HEK293 (cell line): ENCODE results near the gene CDK11A.

ENCODE experiments used
- EGR2 ChIP-seq: fragments of 450-650 bp; formaldehyde crosslinking; IDR thresholded peaks from 2 replicates; pipeline ENCODE4 v1.5.1; 2016; ENCODE audit warnings: low read depth, missing biosample characterization, missing genetic modification characterization
- KLF1 ChIP-seq: fragments of 450-650 bp; formaldehyde crosslinking; IDR thresholded peaks from 2 replicates; pipeline ENCODE4 v1.5.1; 2016; ENCODE audit warnings: missing biosample characterization, missing genetic modification characterization
- KLF8 ChIP-seq: fragments of 450-650 bp; formaldehyde crosslinking; IDR thresholded peaks from 2 replicates; pipeline ENCODE4 v1.5.1; 2016; ENCODE audit warnings: missing biosample characterization, missing genetic modification characterization
- KLF9 ChIP-seq: fragments of 450-650 bp; formaldehyde crosslinking; IDR thresholded peaks from 2 replicates; pipeline ENCODE4 v1.5.1; 2016; ENCODE audit warnings: missing biosample characterization, missing genetic modification characterization, low read depth
- OSR2 ChIP-seq: fragments of 450-650 bp; formaldehyde crosslinking; IDR thresholded peaks from 2 replicates; pipeline ENCODE4 v1.5.1; 2016; ENCODE audit warnings: missing biosample characterization, missing genetic modification characterization
- ZBTB20 ChIP-seq: fragments of 450-650 bp; formaldehyde crosslinking; IDR thresholded peaks from 2 replicates; pipeline ENCODE4 v1.5.1; 2016; ENCODE audit warnings: missing biosample characterization, missing genetic modification characterization
- ZBTB21 ChIP-seq: fragments of 450-650 bp; formaldehyde crosslinking; IDR thresholded peaks from 2 replicates; pipeline ENCODE4 v1.5.1; 2017; ENCODE audit warnings: missing biosample characterization, missing genetic modification characterization
- ZBTB8A ChIP-seq: fragments of 450-650 bp; formaldehyde crosslinking; IDR thresholded peaks from 2 replicates; pipeline ENCODE4 v1.5.1; 2016; ENCODE audit warnings: missing biosample characterization, missing genetic modification characterization
- ZEB2 ChIP-seq: fragments of 450-650 bp; formaldehyde crosslinking; IDR thresholded peaks from 2 replicates; pipeline ENCODE4 v1.5.1; 2016; ENCODE audit warnings: missing biosample characterization, missing genetic modification characterization
- ZFHX2 ChIP-seq: fragments of 450-650 bp; formaldehyde crosslinking; conservative IDR thresholded peaks from 2 replicates; pipeline ENCODE4 v1.5.1; 2016; ENCODE audit warnings: missing biosample characterization, missing genetic modification characterization
- ZNF146 ChIP-seq: fragments of 450-650 bp; formaldehyde crosslinking; IDR thresholded peaks from 2 replicates; pipeline ENCODE4 v1.5.1; 2016; ENCODE audit warnings: missing biosample characterization, missing genetic modification characterization
- ZNF24 ChIP-seq: fragments of 450-650 bp; formaldehyde crosslinking; IDR thresholded peaks from 2 replicates; pipeline ENCODE4 v1.5.1; 2016; ENCODE audit warnings: missing biosample characterization, missing genetic modification characterization
- ZNF335 ChIP-seq: fragments of 450-650 bp; formaldehyde crosslinking; conservative IDR thresholded peaks from 2 replicates; pipeline ENCODE4 v1.5.1; 2016; ENCODE audit warnings: missing biosample characterization, missing genetic modification characterization
- ZNF341 ChIP-seq: fragments of 450-650 bp; formaldehyde crosslinking; IDR thresholded peaks from 2 replicates; pipeline ENCODE4; 2016; ENCODE audit warnings: low read depth, missing biosample characterization, missing genetic modification characterization
- ZNF391 ChIP-seq: fragments of 450-650 bp; formaldehyde crosslinking; IDR thresholded peaks from 2 replicates; pipeline ENCODE4 v1.5.1; 2016; ENCODE audit warnings: low read depth, missing biosample characterization, missing genetic modification characterization, borderline replicate concordance
- ZNF394 ChIP-seq: fragments of 450-650 bp; formaldehyde crosslinking; IDR thresholded peaks from 2 replicates; pipeline ENCODE4 v1.5.1; 2016; ENCODE audit warnings: missing biosample characterization, missing genetic modification characterization, mild to moderate bottlenecking, moderate library complexity, borderline replicate concordance
- ZNF660 ChIP-seq: fragments of 450-650 bp; IDR thresholded peaks from 2 replicates; pipeline ENCODE4 v1.5.1; 2018; ENCODE audit warnings: missing biosample characterization, mild to moderate bottlenecking, missing genetic modification characterization
- ZNF843 ChIP-seq: fragments of 450-650 bp; formaldehyde crosslinking; IDR thresholded peaks from 2 replicates; pipeline ENCODE4 v1.5.1; 2016; ENCODE audit warnings: missing biosample characterization, missing genetic modification characterization
- TF ChIP-seq, protein P1 (sequence below): fragments of 450-650 bp; formaldehyde crosslinking; conservative IDR thresholded peaks from 2 replicates; pipeline ENCODE4 v1.5.1; 2016; ENCODE audit warnings: low read depth, missing biosample characterization, missing genetic modification characterization
- TF ChIP-seq, protein P2 (sequence below): fragments of 450-650 bp; formaldehyde crosslinking; IDR thresholded peaks from 2 replicates; pipeline ENCODE4 v1.5.1; 2016; ENCODE audit warnings: missing biosample characterization, missing genetic modification characterization
- TF ChIP-seq, protein P3 (sequence below): fragments of 450-650 bp; formaldehyde crosslinking; optimal IDR thresholded peaks from 2 replicates; pipeline ENCODE3; 2016; ENCODE audit warnings: missing biosample characterization, mild to moderate bottlenecking, missing genetic modification characterization
- TF ChIP-seq, protein P4 (sequence below): fragments of 450-650 bp; formaldehyde crosslinking; IDR thresholded peaks from 2 replicates; pipeline ENCODE4 v1.5.1; 2016; ENCODE audit warnings: missing biosample characterization, missing genetic modification characterization
- TF ChIP-seq, protein P5 (sequence below): fragments of 450-650 bp; formaldehyde crosslinking; IDR thresholded peaks from 2 replicates; pipeline ENCODE4 v1.5.1; 2017; ENCODE audit warnings: missing biosample characterization, mild to moderate bottlenecking, missing genetic modification characterization, moderate library complexity

CDK11A gene

DNA sequence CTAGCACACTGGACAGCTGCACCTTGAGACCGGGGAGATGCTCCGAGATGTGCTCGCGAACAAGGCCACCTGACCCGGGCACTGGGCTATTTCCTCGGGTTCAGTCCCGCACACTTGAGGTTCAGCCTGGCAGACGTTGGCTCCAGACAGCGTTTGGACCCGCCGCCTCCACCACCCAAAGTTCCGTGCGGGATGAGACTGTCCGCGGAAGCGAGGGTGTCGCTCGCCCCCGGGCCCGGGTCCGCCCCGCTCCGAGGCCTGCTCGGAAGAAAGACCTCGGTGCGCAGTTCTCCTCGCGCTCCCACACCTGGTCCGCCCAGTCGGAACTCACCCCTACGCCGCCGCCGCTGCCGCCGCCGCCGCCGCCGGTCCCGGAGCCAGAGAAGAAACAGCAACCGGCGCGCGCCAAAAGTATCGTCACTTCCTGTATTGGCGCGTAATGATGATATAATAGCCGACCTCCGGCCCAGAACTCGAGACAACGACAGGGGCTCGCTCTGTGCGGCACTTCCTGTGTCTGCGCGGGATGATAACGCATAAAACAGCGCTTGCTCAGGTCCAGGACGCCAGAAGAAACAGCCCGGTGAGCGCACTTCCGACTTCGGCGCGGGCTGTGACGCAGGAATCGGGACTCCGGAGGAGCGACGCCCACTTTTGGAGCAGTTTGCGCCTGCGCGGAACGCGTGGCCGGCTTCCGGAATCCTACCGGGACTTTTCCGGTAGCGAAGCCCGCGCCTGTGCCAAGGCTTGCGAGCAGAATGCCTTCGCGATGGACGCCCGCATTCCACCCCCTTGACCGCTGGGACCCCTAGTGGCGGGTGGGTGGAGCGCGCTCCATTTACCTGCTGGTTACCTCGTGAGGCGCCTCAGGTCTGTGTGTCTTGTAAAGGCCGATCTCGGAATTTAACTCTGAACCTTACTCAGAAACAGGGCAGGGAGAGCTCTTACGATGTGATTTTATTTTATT lies 65.3 kb downstream of the CDK11A start, which contains the start of gene CDK11B (continued):
- TF ChIP-seq, protein P1, sequence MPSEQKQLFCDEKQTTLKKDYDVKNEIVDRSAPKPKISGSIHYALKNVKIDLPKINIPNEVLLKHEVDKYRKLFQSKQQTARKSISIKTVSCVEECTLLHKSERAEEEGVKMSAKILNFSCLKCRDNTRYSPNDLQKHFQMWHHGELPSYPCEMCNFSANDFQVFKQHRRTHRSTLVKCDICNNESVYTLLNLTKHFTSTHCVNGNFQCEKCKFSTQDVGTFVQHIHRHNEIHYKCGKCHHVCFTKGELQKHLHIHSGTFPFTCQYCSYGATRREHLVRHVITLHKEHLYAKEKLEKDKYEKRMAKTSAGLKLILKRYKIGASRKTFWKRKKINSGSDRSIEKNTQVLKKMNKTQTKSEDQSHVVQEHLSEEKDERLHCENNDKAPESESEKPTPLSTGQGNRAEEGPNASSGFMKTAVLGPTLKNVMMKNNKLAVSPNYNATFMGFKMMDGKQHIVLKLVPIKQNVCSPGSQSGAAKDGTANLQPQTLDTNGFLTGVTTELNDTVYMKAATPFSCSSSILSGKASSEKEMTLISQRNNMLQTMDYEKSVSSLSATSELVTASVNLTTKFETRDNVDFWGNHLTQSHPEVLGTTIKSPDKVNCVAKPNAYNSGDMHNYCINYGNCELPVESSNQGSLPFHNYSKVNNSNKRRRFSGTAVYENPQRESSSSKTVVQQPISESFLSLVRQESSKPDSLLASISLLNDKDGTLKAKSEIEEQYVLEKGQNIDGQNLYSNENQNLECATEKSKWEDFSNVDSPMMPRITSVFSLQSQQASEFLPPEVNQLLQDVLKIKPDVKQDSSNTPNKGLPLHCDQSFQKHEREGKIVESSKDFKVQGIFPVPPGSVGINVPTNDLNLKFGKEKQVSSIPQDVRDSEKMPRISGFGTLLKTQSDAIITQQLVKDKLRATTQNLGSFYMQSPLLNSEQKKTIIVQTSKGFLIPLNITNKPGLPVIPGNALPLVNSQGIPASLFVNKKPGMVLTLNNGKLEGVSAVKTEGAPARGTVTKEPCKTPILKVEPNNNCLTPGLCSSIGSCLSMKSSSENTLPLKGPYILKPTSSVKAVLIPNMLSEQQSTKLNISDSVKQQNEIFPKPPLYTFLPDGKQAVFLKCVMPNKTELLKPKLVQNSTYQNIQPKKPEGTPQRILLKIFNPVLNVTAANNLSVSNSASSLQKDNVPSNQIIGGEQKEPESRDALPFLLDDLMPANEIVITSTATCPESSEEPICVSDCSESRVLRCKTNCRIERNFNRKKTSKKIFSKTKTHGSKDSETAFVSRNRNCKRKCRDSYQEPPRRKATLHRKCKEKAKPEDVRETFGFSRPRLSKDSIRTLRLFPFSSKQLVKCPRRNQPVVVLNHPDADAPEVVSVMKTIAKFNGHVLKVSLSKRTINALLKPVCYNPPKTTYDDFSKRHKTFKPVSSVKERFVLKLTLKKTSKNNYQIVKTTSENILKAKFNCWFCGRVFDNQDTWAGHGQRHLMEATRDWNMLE (tag by site-specific recombination) = peak; percentile 74
- TF ChIP-seq KLF9 (tag by site-specific recombination) = peak; percentile 84
- peak; percentile 88 for TF ChIP-seq KLF8 (tag by site-specific recombination)
- TF ChIP-seq ZNF146 (tag by site-specific recombination) = peak; percentile 19; the same call in 1 of the 2 replicates
- peak; percentile 87 for TF ChIP-seq ZNF335
- TF ChIP-seq ZBTB8A (tag by site-specific recombination) = peak; percentile 88
- TF ChIP-seq, protein P2, sequence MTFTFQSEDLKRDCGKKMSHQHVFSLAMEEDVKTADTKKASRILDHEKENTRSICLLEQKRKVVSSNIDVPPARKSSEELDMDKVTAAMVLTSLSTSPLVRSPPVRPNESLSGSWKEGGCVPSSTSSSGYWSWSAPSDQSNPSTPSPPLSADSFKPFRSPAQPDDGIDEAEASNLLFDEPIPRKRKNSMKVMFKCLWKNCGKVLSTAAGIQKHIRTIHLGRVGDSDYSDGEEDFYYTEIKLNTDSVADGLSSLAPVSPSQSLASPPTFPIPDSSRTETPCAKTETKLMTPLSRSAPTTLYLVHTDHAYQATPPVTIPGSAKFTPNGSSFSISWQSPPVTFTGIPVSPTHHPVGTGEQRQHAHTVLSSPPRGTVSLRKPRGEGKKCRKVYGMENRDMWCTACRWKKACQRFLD (tag by site-specific recombination) = peak; percentile 78
- TF ChIP-seq, protein P3, sequence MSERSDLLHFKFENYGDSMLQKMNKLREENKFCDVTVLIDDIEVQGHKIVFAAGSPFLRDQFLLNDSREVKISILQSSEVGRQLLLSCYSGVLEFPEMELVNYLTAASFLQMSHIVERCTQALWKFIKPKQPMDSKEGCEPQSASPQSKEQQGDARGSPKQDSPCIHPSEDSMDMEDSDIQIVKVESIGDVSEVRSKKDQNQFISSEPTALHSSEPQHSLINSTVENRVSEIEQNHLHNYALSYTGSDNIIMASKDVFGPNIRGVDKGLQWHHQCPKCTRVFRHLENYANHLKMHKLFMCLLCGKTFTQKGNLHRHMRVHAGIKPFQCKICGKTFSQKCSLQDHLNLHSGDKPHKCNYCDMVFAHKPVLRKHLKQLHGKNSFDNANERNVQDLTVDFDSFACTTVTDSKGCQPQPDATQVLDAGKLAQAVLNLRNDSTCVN (tag by site-specific recombination) = peak; percentile 83
- TF ChIP-seq ZNF843 = peak; percentile 50; the same call in 1 of the 2 replicates
- 0 out of 2 replicates have a peak, but pooled peaks have one; percentile 36 for TF ChIP-seq ZNF394 (tag by site-specific recombination)
- TF ChIP-seq ZNF660 (tag by site-specific recombination) = peak; percentile 24; the same call in 1 of the 2 replicates
- peak; percentile 99 for TF ChIP-seq ZBTB21 (tag by site-specific recombination)
- TF ChIP-seq ZNF341 (tag by site-specific recombination) = peak; percentile 73
- TF ChIP-seq, protein P4, sequence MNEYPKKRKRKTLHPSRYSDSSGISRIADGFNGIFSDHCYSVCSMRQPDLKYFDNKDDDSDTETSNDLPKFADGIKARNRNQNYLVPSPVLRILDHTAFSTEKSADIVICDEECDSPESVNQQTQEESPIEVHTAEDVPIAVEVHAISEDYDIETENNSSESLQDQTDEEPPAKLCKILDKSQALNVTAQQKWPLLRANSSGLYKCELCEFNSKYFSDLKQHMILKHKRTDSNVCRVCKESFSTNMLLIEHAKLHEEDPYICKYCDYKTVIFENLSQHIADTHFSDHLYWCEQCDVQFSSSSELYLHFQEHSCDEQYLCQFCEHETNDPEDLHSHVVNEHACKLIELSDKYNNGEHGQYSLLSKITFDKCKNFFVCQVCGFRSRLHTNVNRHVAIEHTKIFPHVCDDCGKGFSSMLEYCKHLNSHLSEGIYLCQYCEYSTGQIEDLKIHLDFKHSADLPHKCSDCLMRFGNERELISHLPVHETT = peak; percentile 78
- TF ChIP-seq ZBTB20 (tag by site-specific recombination) = peak; percentile 66; the same call in 1 of the 2 replicates
- TF ChIP-seq EGR2 = peak; percentile 43; the same call in 1 of the 2 replicates
- peak; percentile 100 for TF ChIP-seq ZEB2 (tag by site-specific recombination)
- TF ChIP-seq, protein P5, sequence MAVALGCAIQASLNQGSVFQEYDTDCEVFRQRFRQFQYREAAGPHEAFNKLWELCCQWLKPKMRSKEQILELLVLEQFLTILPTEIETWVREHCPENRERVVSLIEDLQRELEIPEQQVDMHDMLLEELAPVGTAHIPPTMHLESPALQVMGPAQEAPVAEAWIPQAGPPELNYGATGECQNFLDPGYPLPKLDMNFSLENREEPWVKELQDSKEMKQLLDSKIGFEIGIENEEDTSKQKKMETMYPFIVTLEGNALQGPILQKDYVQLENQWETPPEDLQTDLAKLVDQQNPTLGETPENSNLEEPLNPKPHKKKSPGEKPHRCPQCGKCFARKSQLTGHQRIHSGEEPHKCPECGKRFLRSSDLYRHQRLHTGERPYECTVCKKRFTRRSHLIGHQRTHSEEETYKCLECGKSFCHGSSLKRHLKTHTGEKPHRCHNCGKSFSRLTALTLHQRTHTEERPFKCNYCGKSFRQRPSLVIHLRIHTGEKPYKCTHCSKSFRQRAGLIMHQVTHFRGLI (tag by site-specific recombination) = peak; percentile 78
- peak; percentile 84 for TF ChIP-seq OSR2
- 0 out of 2 replicates have a peak, but pooled peaks have one; percentile 80 for TF ChIP-seq ZNF391
- peak; percentile 72 for TF ChIP-seq ZFHX2 (tag by site-specific recombination)
- peak; percentile 53 for TF ChIP-seq KLF1 (tag by site-specific recombination)
- peak; percentile 58; the same call in 1 of the 2 replicates for TF ChIP-seq ZNF24 (tag by site-specific recombination)
